ENCODE data around the gene LIMK2.

DNA sequence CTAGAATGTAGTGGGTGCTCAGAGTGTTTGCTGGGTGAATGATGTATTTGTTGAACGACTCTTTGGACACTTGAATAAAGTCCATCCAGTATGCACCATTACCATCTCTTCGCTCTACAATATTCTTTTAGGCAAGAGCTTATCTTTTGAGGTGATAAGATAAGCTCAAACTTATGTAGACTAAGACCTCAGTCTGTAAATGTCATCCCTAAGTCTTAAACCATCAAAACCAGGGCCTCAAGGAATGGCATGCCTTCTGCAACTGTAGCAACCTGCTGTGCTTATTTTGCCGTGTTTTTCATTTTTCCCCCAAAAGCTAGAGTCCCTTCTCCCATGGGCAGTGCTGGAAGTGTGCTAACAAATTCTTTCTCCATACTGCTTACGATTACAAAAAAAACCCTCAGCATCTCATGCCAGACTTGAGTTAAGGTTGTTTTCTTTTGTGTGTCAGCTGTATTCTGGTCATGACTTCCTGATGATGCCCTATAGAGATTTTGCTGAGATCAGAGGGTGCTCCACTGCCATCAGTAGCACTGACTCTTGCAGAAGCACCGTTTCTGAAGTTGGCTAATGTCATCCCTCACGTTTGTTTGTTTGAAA is 27.8 kb downstream of the LIMK2 start:
- no peak for TF ChIP-seq FOXM1 (IDR thresholded peaks at IDR 0.05; ENCODE audit: borderline replicate concordance)
- TF ChIP-seq SP1 (IDR thresholded peaks at IDR 0.05), result no peak
- TF ChIP-seq FOXK2 (IDR thresholded peaks at IDR 0.05), result no peak
- no peak for TF ChIP-seq ARNT (IDR thresholded peaks at IDR 0.05)
- TF ChIP-seq HDGF (IDR thresholded peaks at IDR 0.05; ENCODE audit: borderline replicate concordance), result no peak
- TF ChIP-seq LEF1 (IDR thresholded peaks at IDR 0.05; ENCODE audit: borderline replicate concordance), result no peak
- TF ChIP-seq TARDBP (IDR thresholded peaks at IDR 0.05), result no peak
